Measurements from ENCODE around the gene CERS4. TPM values are rescaled to one million over a fixed set of nuclear protein-coding genes. Genes with fewer than 3 reads are reported as not detected.

The CERS4 gene
- polyA plus RNA-seq, 1 of the 3 experiments (the other 2 are of a cell fraction) = 36.5 TPM

DNA sequence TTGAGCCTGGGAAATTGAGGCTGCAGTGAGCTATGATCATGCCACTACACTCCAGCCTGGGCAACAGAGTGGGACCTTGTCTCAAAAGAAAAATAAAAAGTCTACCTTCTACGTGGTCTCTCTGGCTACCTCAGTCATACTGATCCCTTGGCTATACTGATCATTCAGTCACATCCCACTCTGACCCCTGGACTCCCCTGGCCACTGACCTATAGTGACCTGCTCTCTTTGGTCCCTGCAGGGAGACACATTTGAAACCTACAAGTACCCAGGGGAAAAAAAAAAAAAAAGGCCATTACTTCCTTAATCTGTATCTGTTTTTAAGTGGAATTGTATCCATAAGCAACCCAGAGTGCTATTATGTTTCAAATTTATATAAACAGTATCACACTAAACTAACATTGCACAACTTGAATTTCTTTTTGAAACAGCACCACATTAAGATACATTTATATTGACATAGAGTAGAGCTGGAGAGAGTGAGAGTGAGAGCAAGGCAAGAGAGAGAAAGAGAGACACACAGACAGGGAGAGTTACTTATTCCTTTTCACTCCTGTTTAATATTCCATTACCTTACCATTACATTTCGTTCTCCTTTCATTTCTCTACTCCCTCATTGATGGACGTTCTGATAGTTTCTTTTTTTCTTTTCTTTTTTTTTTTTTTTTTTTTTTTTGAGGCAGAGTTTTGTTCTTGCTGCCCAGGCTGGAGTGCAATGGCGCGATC lies 23.7 kb upstream of the CERS4 start:
- no peaks in the 10 kb centered on the region for H3K9me2 ChIP-seq
- H3K4me3 ChIP-seq (ENCODE audit: low read depth in 2 of 2, low read length in 1 of 2) = no peak overlapping the region
- H3K4me2 ChIP-seq = no peak overlapping the region
- no peak overlapping the region for H3K9ac ChIP-seq
- 55% methylated on average over 5 of the region's 5 CpGs for WGBS (ENCODE audit: low lambda C conversion rate)
- H3K27ac ChIP-seq (ENCODE audit: low read depth in 2 of 2, low read length in 1 of 2) = no peak overlapping the region
- POLR2A ChIA-PET = no interaction called here
- H3K4me1 ChIP-seq (ENCODE audit: control insufficient read depth in 1 of 2, insufficient read depth in 2 of 2, low read depth in 1 of 2, low read length in 1 of 2) = no peaks in the 10 kb centered on the region
- no peaks in the 10 kb centered on the region for H3K9me3 ChIP-seq
- TF ChIP-seq NFIC (IDR thresholded peaks at IDR 0.05; ENCODE audit: borderline replicate concordance) (no peak), GABPA (IDR thresholded peaks at IDR 0.05; ENCODE audit: low read depth) (no peak), YY1 (IDR thresholded peaks at IDR 0.05; ENCODE audit: low read depth) (no peak), USF1 (IDR thresholded peaks at IDR 0.05; ENCODE audit: borderline replicate concordance, low read depth) (no peak), MEF2A (IDR thresholded peaks at IDR 0.05; ENCODE audit: borderline replicate concordance, low read depth) (no peak), TEAD4 (IDR thresholded peaks at IDR 0.05; ENCODE audit: borderline replicate concordance, insufficient read depth) (no peak), FOXM1 (IDR thresholded peaks at IDR 0.05; ENCODE audit: low read depth) (no peak), EP300 (IDR thresholded peaks at IDR 0.05; ENCODE audit: borderline replicate concordance in 1 of 2, low read depth in 1 of 2, low read length in 1 of 2) (no peak), RXRA (IDR thresholded peaks at IDR 0.05; ENCODE audit: borderline replicate concordance, low read depth) (no peak), JUND (IDR thresholded peaks at IDR 0.05) (no peak), IRF3 (IDR thresholded peaks at IDR 0.05; ENCODE audit: low read depth, low read length) (no peak), TAF1 (IDR thresholded peaks at IDR 0.05; ENCODE audit: borderline replicate concordance, low read depth, low read length) (no peak), RCOR1 (IDR thresholded peaks at IDR 0.05; ENCODE audit: low read length) (no peak), FOXJ3 (CRISPR knock-in tag; IDR thresholded peaks at IDR 0.05) (no peak), RAD21 (IDR thresholded peaks at IDR 0.05; ENCODE audit: low read length) (no peak), GATA2 (CRISPR knock-in tag; IDR thresholded peaks at IDR 0.05) (no peak), TCF12 (IDR thresholded peaks at IDR 0.05) (no peak)
- TF ChIP-seq, protein P1, sequence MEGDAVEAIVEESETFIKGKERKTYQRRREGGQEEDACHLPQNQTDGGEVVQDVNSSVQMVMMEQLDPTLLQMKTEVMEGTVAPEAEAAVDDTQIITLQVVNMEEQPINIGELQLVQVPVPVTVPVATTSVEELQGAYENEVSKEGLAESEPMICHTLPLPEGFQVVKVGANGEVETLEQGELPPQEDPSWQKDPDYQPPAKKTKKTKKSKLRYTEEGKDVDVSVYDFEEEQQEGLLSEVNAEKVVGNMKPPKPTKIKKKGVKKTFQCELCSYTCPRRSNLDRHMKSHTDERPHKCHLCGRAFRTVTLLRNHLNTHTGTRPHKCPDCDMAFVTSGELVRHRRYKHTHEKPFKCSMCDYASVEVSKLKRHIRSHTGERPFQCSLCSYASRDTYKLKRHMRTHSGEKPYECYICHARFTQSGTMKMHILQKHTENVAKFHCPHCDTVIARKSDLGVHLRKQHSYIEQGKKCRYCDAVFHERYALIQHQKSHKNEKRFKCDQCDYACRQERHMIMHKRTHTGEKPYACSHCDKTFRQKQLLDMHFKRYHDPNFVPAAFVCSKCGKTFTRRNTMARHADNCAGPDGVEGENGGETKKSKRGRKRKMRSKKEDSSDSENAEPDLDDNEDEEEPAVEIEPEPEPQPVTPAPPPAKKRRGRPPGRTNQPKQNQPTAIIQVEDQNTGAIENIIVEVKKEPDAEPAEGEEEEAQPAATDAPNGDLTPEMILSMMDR (IDR thresholded peaks at IDR 0.05) = no peak
- TF ChIP-seq, protein P2, sequence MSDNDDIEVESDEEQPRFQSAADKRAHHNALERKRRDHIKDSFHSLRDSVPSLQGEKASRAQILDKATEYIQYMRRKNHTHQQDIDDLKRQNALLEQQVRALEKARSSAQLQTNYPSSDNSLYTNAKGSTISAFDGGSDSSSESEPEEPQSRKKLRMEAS (IDR thresholded peaks at IDR 0.05; ENCODE audit: low read depth) = no peak
- TF ChIP-seq, protein P3, sequence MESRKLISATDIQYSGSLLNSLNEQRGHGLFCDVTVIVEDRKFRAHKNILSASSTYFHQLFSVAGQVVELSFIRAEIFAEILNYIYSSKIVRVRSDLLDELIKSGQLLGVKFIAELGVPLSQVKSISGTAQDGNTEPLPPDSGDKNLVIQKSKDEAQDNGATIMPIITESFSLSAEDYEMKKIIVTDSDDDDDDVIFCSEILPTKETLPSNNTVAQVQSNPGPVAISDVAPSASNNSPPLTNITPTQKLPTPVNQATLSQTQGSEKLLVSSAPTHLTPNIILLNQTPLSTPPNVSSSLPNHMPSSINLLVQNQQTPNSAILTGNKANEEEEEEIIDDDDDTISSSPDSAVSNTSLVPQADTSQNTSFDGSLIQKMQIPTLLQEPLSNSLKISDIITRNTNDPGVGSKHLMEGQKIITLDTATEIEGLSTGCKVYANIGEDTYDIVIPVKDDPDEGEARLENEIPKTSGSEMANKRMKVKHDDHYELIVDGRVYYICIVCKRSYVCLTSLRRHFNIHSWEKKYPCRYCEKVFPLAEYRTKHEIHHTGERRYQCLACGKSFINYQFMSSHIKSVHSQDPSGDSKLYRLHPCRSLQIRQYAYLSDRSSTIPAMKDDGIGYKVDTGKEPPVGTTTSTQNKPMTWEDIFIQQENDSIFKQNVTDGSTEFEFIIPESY (IDR thresholded peaks at IDR 0.05; ENCODE audit: borderline replicate concordance, low read depth) = no peak
- H3K79me2 ChIP-seq (ENCODE audit: insufficient read depth) = no peaks in the 10 kb centered on the region
- H4K20me1 ChIP-seq (ENCODE audit: insufficient read depth) = no peaks in the 10 kb centered on the region
- H2AFZ ChIP-seq (ENCODE audit: low read depth) = no peak overlapping the region
- H3K36me3 ChIP-seq (replicated peaks in 1 of 2; ENCODE audit: control insufficient read depth in 1 of 2, insufficient read depth in 2 of 2, low read length in 1 of 2) = no peaks in the 10 kb centered on the region
- no peak for DNase-seq
- no peaks in the 10 kb centered on the region for H3F3A ChIP-seq (replicated peaks; ENCODE audit: insufficient read depth)
- no peaks in the 10 kb centered on the region for H3K27me3 ChIP-seq (ENCODE audit: insufficient read depth)
- CTCF ChIA-PET = interaction anchor here (1.1 kb wide), 1 partner anchor 10 kb away, joined by 7 read pairs; no protein-coding TSS in a partner anchor
